Stimulated activated CD4-positive, alpha-beta T cell treated with anti-CD3 and anti-CD28 coated beads, Interleukin-4, amount 100 ng/mL, for 4 hours (primary cell): Measurements from ENCODE around the gene MYO1D.
"Not testable (repeated sequence)": the region's sequence is repeated elsewhere in the genome, so short reads cannot be mapped to it uniquely, and the experiment has no call there.

Experiments
- DNase-seq, 2 experiments: peaks; one replicate each; pipeline ENCODE4 v3.0.0-alpha.2; 2020

Gene MYO1D

GRCh38 chr17:32887410-32887809, 10.5 kb upstream of the MYO1D start:
- DNase-seq = not testable (repeated sequence)

DNA sequence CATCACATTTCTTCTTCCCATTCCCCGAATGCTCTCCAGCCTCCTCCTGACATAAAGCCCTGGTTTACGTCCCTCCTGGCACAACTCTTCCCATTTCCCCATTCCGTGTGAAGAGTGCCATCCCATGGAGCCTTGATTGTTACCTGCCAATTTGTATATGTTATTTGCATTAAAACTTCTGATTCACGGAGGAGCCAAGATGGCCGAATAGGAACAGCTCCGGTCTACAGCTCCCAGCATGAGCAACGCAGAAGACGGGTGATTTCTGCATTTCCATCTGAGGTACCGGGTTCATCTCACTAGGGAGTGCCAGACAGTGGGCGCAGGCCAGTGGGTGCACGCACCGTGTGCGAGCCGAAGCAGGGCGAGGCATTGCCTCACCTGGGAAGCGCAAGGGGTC, 10.0 kb upstream of the MYO1D start:
- not testable (repeated sequence) for DNase-seq

- DNase-seq = peak in 1 of 2 experiments; percentile 2
Observed at GRCh38 chr17:32882734-32883133, 5.8 kb upstream of the MYO1D start.

- no peak for DNase-seq
Observed at GRCh38 chr17:32882029-32882428, 5.1 kb upstream of the MYO1D start.

DNA sequence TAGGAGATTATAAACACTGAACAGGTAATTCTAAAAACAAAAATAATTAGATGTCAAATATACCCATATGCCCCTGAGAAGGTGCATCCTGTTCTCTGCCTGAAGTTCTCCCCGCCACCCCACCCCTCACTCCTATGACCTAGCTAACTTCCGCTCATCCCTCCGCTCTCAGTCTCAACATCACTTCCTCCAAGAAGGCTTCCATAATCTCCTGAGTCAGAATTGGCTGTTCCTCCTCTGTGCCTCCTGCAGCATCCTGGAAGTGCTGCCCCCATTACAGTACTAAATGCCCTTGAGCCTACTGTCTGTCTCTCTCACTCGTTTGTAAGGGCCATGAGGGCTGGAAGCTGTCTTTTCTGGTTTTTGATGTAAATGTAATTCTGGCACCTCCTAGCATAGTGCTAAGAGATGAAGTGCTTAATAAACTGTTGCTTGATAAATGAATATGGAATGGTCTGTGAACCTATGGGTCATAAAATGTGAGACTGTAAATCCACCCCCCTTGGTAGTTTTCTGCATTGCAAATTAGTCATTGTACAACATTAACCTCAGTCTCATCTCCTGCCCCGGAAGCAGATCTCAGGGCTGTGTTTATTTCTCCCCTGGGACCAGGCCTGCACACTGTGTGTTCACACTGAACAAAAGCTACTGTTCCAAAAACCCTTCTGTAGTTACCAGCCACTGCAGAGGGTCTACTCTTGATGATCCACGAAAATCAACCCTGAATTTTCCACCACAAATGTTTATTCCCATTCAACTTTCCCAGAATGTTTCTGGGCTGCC, 3.9 kb upstream of the MYO1D start:
- DNase-seq = no peak

DNA sequence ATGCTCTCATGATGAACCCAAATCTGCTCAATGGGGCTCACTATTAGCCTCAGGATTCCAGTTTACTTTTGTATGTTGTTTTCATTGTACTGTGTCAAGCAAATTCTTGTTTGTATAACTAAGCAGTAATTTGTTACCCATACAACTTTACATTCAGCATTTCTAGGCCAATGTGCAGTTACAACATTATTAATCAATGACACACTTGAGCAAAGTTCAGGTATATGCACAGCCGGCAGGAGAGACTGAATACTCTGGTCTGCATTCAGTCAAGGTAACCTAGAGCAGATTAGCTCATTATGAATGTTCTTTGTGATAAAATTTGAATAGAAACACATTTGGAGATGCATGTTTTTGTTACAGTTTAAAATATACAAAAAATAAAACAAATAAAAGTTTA, 2.2 kb upstream of the MYO1D start:
- DNase-seq = no peak

- DNase-seq = no peak
Observed at GRCh38 chr17:32878211-32878610, 1.3 kb upstream of the MYO1D start.

DNA sequence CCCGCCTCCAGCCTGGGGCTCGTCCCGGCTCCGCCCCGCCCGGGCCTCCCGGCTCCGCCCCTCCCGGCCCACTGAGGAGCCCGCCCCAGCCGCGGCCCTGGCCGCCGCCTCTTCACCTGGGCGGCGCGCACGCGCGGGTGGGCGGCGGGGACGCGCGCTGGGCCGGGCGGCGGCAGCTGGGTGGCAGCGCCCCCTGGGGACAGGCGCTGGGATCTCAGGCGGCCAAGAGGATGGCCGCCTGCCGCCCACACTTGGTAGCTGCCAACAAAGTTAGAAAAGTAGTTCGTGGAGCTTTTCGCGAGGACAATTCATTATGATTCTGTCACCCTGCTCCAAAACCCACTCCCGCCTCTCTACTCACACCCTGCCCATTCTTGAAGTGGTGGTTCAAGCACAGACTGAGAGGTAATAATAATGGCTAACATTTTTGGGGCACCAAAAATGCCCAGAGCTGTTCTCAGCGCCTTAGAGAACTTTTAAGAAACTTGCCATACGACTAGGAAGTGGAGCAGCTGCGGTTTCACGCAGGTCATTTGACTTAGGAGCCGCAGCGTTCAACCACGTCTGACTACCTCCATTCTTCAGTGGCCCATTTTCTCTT, 340 bp upstream of the MYO1D start:
- DNase-seq = peak; percentile 91 to 94

DNA sequence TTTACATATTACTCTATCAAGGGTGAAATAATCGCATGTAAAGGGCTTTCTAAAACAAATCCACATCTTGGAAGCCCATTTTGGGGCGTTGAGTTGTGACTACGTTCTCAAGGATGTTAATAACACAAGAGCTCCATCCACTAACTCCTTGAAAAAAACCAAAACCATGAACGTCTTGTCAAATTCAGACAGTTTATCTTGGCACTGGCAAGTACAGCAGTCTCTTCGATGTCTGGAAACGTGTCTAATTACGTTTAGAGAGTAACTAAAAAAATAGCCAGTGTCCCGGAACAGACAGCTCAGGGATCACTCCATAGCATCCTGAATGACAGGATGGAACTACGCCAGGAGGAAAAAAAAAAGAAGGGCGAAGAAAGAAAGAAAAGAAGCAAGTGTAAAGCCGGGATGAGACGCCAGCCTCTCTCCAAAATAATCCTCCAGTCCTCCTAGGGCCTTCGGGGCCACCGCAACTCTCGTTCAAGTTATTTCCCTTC, 954 bp downstream of the MYO1D start:
- no peak for DNase-seq

- no peak for DNase-seq
Observed at GRCh38 chr17:32875230-32875917, 1.6 kb downstream of the MYO1D start.

- no peak for DNase-seq
Observed at GRCh38 chr17:32873114-32873513, 3.8 kb downstream of the MYO1D start.

- no peak for DNase-seq
Observed at GRCh38 chr17:32871746-32872145, 5.2 kb downstream of the MYO1D start.

DNA sequence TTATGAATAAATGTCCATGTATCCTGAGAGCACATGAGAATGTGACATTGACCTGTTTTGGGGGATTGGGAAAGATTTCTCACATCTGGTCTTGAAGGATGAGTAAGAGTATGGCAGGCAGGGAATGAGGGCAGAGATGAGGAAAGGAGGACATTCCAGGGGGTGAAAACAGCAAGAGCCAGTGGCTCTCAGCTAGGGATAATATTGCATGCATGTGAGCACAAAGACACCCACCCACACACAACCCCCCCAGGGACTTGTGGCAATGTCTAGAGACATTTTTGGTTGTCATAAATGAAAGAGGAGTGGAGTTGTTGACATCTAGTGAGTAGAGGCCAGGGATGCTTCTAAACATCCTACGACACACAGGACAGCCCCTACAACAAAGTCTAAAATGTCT, 6.0 kb downstream of the MYO1D start:
- DNase-seq = no peak

DNA sequence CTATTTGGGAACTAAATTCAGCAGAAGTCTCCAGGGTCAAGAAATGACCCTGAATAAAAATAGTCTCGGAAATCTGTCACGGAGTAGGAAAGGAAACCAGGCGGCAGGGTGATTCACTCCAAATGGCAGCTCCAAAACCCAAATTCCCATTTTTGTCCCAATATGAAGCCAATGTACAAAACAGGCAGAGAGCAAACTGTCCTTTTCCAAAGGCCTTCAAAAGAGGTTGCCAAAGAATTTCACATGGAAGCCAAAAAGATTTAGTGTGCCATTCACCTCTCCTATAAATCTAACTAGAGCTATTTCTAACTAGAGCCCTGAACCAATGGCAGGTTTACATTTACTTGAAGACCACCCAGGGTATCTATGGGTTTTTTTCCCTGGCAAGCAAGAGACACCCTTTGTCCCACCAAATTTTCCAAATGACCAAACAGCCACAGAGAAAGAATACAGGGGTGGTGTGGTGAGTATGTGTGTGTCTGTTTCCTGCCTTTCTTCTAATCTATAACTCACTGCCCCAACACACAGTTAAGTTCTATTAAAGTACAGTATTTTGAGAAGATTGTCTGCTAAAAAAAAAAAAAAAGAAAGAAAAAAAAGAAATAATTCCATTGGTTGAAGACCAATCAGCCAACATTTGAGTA, 6.8 kb downstream of the MYO1D start:
- no peak for DNase-seq

DNA sequence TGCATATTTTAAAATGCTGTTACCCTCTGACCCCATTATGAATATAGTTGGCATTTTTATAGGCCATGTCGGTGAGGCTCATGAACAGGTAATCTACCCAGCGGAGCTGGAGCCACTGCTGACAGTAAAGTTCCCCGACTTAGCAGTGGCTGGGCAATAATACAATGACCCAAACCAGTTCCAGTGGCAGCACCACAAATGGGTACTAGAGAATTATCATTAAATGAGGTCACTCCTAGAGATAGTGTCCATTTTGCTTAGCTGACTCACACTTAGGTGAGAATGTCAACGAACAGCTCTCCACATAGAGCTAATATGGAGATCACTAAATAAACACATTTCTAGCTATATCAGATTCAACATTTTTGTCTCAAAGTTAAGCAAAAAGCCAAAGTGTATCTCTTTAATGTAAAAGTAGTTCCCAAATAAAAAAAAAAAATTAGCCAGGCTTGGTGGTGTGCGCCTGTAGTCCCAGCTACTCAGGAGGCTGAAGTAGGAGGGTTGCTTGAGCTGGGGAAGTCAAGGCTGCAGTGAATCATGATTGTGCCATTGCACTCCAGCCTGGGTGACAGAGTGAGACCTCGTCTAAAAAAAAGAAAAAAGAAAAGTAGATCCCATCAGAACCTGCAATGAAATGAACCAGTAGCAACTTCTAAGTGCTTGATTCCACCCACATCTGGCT, 7.4 kb downstream of the MYO1D start:
- no peak for DNase-seq

GRCh38 chr17:32865141-32865540, 11.8 kb downstream of the MYO1D start:
- no peak for DNase-seq

- no peak for DNase-seq
Observed at GRCh38 chr17:32863559-32863958, 13.4 kb downstream of the MYO1D start.

- DNase-seq = no peak
Observed at GRCh38 chr17:32862940-32863339, 14.0 kb downstream of the MYO1D start.

- no peak for DNase-seq
Observed at GRCh38 chr17:32861981-32862380, 14.9 kb downstream of the MYO1D start.

GRCh38 chr17:32859857-32860525, 16.9 kb downstream of the MYO1D start:
- DNase-seq = no peak

- DNase-seq = no peak
Observed at GRCh38 chr17:32855620-32856019, 21.3 kb downstream of the MYO1D start.

GRCh38 chr17:32854832-32855389, 22.0 kb downstream of the MYO1D start:
- no peak for DNase-seq
